Stimulated activated memory B cell treated with anti-CD40 and anti-IgM and Interleukin-4, amounts not matched to agents 10 μg/mL and 1 μg/mL and 100 μg/mL, for 72 hours (primary cell): ENCODE results near the gene UBXN10.

Experiments
- ATAC-seq: fragments of 150-1000 bp; cut with Tn5 transposase; 2 replicates; pipeline ENCODE4 v1.10.0; 2021
- H3K27ac Mint-ChIP-seq: one replicate; pipeline ENCODE4 v1.8.0; 2022; ENCODE audit warnings: mild to moderate bottlenecking, mixed read lengths
- H3K27me3 Mint-ChIP-seq: one replicate; pipeline ENCODE4 v1.8.0; 2022; ENCODE audit warnings: mixed read lengths
- H3K36me3 Mint-ChIP-seq: one replicate; pipeline ENCODE4 v1.8.0; 2022; ENCODE audit warnings: mixed read lengths
- H3K4me1 Mint-ChIP-seq: one replicate; pipeline ENCODE4 v1.8.0; 2022; ENCODE audit warnings: mixed read lengths
- H3K4me3 Mint-ChIP-seq: one replicate; pipeline ENCODE4 v1.8.0; 2022; ENCODE audit warnings: mild to moderate bottlenecking, moderate library complexity, mixed read lengths
- H3K9me3 Mint-ChIP-seq: one replicate; pipeline ENCODE4 v1.8.0; 2022; ENCODE audit warnings: mixed read lengths

Gene UBXN10

GRCh38 chr1:20187103-20187812 is 1.4 kb downstream of the UBXN10 start:
- ATAC-seq: no peak
- Mint-ChIP-seq H3K27ac (no peak overlapping the region), H3K27me3 (peaks cover 67% of the 10 kb centered on the region), H3K4me1 (peaks cover 27% of the 10 kb centered on the region), H3K9me3 (no peaks in the 10 kb centered on the region), H3K4me3 (no peak overlapping the region), H3K36me3 (no peaks in the 10 kb centered on the region)

- H3K27ac Mint-ChIP-seq: no peak overlapping the region
- H3K36me3 Mint-ChIP-seq: no peaks in the 10 kb centered on the region
- H3K4me1 Mint-ChIP-seq: peaks cover 27% of the 10 kb centered on the region
- H3K9me3 Mint-ChIP-seq: no peaks in the 10 kb centered on the region
- no peak overlapping the region for H3K4me3 Mint-ChIP-seq
- H3K27me3 Mint-ChIP-seq: peaks cover 67% of the 10 kb centered on the region
- ATAC-seq: no peak
Observed at GRCh38 chr1:20187813-20188454, 2.0 kb downstream of the UBXN10 start.

GRCh38 chr1:20188455-20188817 is 2.5 kb downstream of the UBXN10 start:
- Mint-ChIP-seq H3K36me3 (no peaks in the 10 kb centered on the region), H3K27me3 (peaks cover 62% of the 10 kb centered on the region), H3K4me1 (peaks cover 27% of the 10 kb centered on the region), H3K9me3 (no peaks in the 10 kb centered on the region), H3K4me3 (no peak overlapping the region), H3K27ac (no peak overlapping the region)
- ATAC-seq: no peak

GRCh38 chr1:20189664-20190063 is 3.8 kb downstream of the UBXN10 start:
- H3K4me1 Mint-ChIP-seq: peaks cover 23% of the 10 kb centered on the region
- ATAC-seq: no peak
- no peak overlapping the region for H3K27ac Mint-ChIP-seq
- no peaks in the 10 kb centered on the region for H3K36me3 Mint-ChIP-seq
- peaks cover 50% of the 10 kb centered on the region for H3K27me3 Mint-ChIP-seq
- H3K4me3 Mint-ChIP-seq: no peak overlapping the region
- H3K9me3 Mint-ChIP-seq: no peaks in the 10 kb centered on the region

GRCh38 chr1:20190256-20191160 is 4.6 kb downstream of the UBXN10 start:
- no peaks in the 10 kb centered on the region for H3K9me3 Mint-ChIP-seq
- H3K4me1 Mint-ChIP-seq: peaks cover 20% of the 10 kb centered on the region
- no peak overlapping the region for H3K4me3 Mint-ChIP-seq
- no peaks in the 10 kb centered on the region for H3K36me3 Mint-ChIP-seq
- H3K27ac Mint-ChIP-seq: no peak overlapping the region
- H3K27me3 Mint-ChIP-seq: peaks cover 50% of the 10 kb centered on the region
- ATAC-seq: no peak

GRCh38 chr1:20191266-20191825 is 5.5 kb downstream of the UBXN10 start:
- peaks cover 16% of the 10 kb centered on the region for H3K4me1 Mint-ChIP-seq
- no peaks in the 10 kb centered on the region for H3K9me3 Mint-ChIP-seq
- peaks cover 57% of the 10 kb centered on the region for H3K27me3 Mint-ChIP-seq
- H3K27ac Mint-ChIP-seq: no peak overlapping the region
- H3K36me3 Mint-ChIP-seq: no peaks in the 10 kb centered on the region
- no peak for ATAC-seq
- no peak overlapping the region for H3K4me3 Mint-ChIP-seq

- no peaks in the 10 kb centered on the region for H3K36me3 Mint-ChIP-seq
- no peaks in the 10 kb centered on the region for H3K9me3 Mint-ChIP-seq
- H3K4me3 Mint-ChIP-seq: no peak overlapping the region
- peaks cover 60% of the 10 kb centered on the region for H3K27me3 Mint-ChIP-seq
- H3K4me1 Mint-ChIP-seq: peaks cover 7% of the 10 kb centered on the region
- no peak overlapping the region for H3K27ac Mint-ChIP-seq
- ATAC-seq: no peak
Observed at GRCh38 chr1:20192364-20192763, 6.5 kb downstream of the UBXN10 start.

- no peaks in the 10 kb centered on the region for H3K36me3 Mint-ChIP-seq
- ATAC-seq: no peak
- H3K9me3 Mint-ChIP-seq: no peaks in the 10 kb centered on the region
- peaks cover 58% of the 10 kb centered on the region for H3K27me3 Mint-ChIP-seq
- no peak overlapping the region for H3K27ac Mint-ChIP-seq
- no peak overlapping the region for H3K4me3 Mint-ChIP-seq
- peaks cover 6% of the 10 kb centered on the region for H3K4me1 Mint-ChIP-seq
Observed at GRCh38 chr1:20192871-20193411, 7.0 kb downstream of the UBXN10 start.

- no peak for ATAC-seq
- peaks cover 51% of the 10 kb centered on the region for H3K27me3 Mint-ChIP-seq
- no peaks in the 10 kb centered on the region for H3K36me3 Mint-ChIP-seq
- H3K27ac Mint-ChIP-seq: no peak overlapping the region
- H3K4me1 Mint-ChIP-seq: peaks cover 6% of the 10 kb centered on the region
- no peaks in the 10 kb centered on the region for H3K9me3 Mint-ChIP-seq
- H3K4me3 Mint-ChIP-seq: no peak overlapping the region
Observed at GRCh38 chr1:20194224-20194623, 8.3 kb downstream of the UBXN10 start.

GRCh38 chr1:20194757-20195461 is 9.0 kb downstream of the UBXN10 start:
- Mint-ChIP-seq H3K4me3 (no peak overlapping the region), H3K9me3 (no peaks in the 10 kb centered on the region), H3K36me3 (no peaks in the 10 kb centered on the region), H3K27me3 (peaks cover 51% of the 10 kb centered on the region), H3K27ac (no peak overlapping the region), H3K4me1 (peaks cover 6% of the 10 kb centered on the region)
- peak; percentile 83 for ATAC-seq

GRCh38 chr1:20195462-20195780 is 9.5 kb downstream of the UBXN10 start:
- ATAC-seq: no peak
- no peak overlapping the region for H3K4me3 Mint-ChIP-seq
- H3K9me3 Mint-ChIP-seq: no peaks in the 10 kb centered on the region
- H3K36me3 Mint-ChIP-seq: no peaks in the 10 kb centered on the region
- no peak overlapping the region for H3K27ac Mint-ChIP-seq
- peaks cover 6% of the 10 kb centered on the region for H3K4me1 Mint-ChIP-seq
- peaks cover 54% of the 10 kb centered on the region for H3K27me3 Mint-ChIP-seq

- no peak for ATAC-seq
- peaks cover 58% of the 10 kb centered on the region for H3K27me3 Mint-ChIP-seq
- peaks cover 6% of the 10 kb centered on the region for H3K4me1 Mint-ChIP-seq
- H3K27ac Mint-ChIP-seq: no peak overlapping the region
- H3K36me3 Mint-ChIP-seq: no peaks in the 10 kb centered on the region
- no peaks in the 10 kb centered on the region for H3K9me3 Mint-ChIP-seq
- H3K4me3 Mint-ChIP-seq: no peak overlapping the region
Observed at GRCh38 chr1:20197329-20197791, 11.5 kb downstream of the UBXN10 start.

GRCh38 chr1:20198296-20198695 is 12.4 kb downstream of the UBXN10 start:
- no peaks in the 10 kb centered on the region for H3K36me3 Mint-ChIP-seq
- no peak overlapping the region for H3K27ac Mint-ChIP-seq
- H3K9me3 Mint-ChIP-seq: no peaks in the 10 kb centered on the region
- ATAC-seq: no peak
- peaks cover 67% of the 10 kb centered on the region for H3K27me3 Mint-ChIP-seq
- H3K4me3 Mint-ChIP-seq: no peak overlapping the region
- peaks cover 6% of the 10 kb centered on the region for H3K4me1 Mint-ChIP-seq

- no peaks in the 10 kb centered on the region for H3K36me3 Mint-ChIP-seq
- H3K27me3 Mint-ChIP-seq: peaks cover 74% of the 10 kb centered on the region
- H3K4me3 Mint-ChIP-seq: no peak overlapping the region
- H3K4me1 Mint-ChIP-seq: peaks cover 6% of the 10 kb centered on the region
- no peak overlapping the region for H3K27ac Mint-ChIP-seq
- H3K9me3 Mint-ChIP-seq: no peaks in the 10 kb centered on the region
- ATAC-seq: no peak
Observed at GRCh38 chr1:20198918-20199317, 13.0 kb downstream of the UBXN10 start.
